ENCODE measurements around the gene RGS9. TPM values are rescaled to one million over a fixed set of nuclear protein-coding genes. Genes with fewer than 3 reads are reported as not detected.

The RGS9 gene
- total RNA-seq, 1 experiment from 2014 or later: 6.3 TPM

DNA sequence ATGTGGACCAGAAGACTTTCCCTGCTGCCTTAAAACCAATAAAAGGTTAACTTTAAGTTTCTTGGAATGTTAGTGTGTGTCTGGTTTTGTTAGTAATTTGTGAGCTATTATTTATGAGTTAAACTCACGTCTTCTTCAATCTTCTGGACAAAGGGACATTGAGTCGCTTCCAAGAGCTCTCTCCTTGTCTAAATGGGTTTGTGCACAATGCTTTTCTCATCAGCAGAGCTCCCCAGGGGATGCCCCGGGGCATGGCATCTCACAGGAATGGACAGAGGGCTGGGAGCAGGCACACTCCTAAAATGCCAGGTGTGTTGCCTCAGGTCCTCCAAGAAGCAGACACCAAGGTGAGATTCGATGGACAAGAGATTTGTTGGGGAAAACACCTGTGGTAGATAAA is 90.5 kb downstream of the RGS9 start:
- ChIA-PET CTCF (interaction anchor here (0.6 kb wide), 1 partner anchor 43 kb away, joined by 4 read pairs; no protein-coding TSS in a partner anchor), POLR2A (no interaction called here)
- no TSS peak for BruUV-seq (replicated peaks)
- intact Hi-C loops (cut with micrococcal nuclease; ENCODE audit: unreplicated experiment): no loop called here
- DNase-seq: no peak
- TF ChIP-seq, protein P1, sequence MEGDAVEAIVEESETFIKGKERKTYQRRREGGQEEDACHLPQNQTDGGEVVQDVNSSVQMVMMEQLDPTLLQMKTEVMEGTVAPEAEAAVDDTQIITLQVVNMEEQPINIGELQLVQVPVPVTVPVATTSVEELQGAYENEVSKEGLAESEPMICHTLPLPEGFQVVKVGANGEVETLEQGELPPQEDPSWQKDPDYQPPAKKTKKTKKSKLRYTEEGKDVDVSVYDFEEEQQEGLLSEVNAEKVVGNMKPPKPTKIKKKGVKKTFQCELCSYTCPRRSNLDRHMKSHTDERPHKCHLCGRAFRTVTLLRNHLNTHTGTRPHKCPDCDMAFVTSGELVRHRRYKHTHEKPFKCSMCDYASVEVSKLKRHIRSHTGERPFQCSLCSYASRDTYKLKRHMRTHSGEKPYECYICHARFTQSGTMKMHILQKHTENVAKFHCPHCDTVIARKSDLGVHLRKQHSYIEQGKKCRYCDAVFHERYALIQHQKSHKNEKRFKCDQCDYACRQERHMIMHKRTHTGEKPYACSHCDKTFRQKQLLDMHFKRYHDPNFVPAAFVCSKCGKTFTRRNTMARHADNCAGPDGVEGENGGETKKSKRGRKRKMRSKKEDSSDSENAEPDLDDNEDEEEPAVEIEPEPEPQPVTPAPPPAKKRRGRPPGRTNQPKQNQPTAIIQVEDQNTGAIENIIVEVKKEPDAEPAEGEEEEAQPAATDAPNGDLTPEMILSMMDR (IDR thresholded peaks at IDR 0.05; ENCODE audit: insufficient read depth in 1 of 2, low read depth in 1 of 2, low read length in 1 of 2, severe bottlenecking in 1 of 2, unreplicated experiment in 1 of 2): no peak
- Histone ChIP-seq H3K36me3 (ENCODE audit: control insufficient read depth, insufficient read depth, low read length) (no peaks in the 10 kb centered on the region), H3K27me3 (replicated peaks; ENCODE audit: control insufficient read depth, insufficient read depth, low read length) (no peaks in the 10 kb centered on the region), H3K4me3 (ENCODE audit: low read depth, low read length) (no peak overlapping the region), H3K9me3 (no peaks in the 10 kb centered on the region), H3K4me1 (peaks cover 15% of the 10 kb centered on the region)
- H3K36me3 Mint-ChIP-seq (ENCODE audit: insufficient read depth, unreplicated experiment): no peaks in the 10 kb centered on the region
- H3K4me3 Mint-ChIP-seq (ENCODE audit: unreplicated experiment): no peak overlapping the region
- H3K27ac Mint-ChIP-seq (ENCODE audit: unreplicated experiment): no peak overlapping the region
- H3K9me3 Mint-ChIP-seq (ENCODE audit: unreplicated experiment): peaks cover 8% of the 10 kb centered on the region
- H3K4me1 Mint-ChIP-seq (ENCODE audit: low read depth, unreplicated experiment): peaks cover 27% of the 10 kb centered on the region
- H3K27me3 Mint-ChIP-seq (ENCODE audit: insufficient read depth, unreplicated experiment): no peaks in the 10 kb centered on the region

DNA sequence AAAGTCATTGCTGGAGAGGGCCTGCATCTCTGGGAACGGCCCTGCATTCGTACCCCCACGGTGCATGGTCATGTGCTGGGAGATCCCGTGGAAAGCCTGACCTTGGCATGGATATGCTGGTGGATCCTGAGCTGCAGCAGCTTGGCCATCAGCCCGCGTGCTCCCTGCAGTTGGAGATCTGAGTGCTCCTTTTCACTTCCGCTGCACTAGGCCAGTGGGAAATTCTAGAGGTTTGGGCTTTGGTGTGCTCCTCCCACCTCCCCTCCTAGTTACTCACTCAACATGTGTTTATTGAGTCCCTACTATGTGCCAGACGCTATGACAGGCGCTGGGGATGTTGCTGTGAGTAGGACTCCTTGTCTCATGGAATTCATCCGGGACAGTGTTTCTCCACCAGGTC is 91.1 kb downstream of the RGS9 start:
- TF ChIP-seq, protein P1 (IDR thresholded peaks at IDR 0.05; ENCODE audit: insufficient read depth in 1 of 2, low read depth in 1 of 2, low read length in 1 of 2, severe bottlenecking in 1 of 2, unreplicated experiment in 1 of 2): no peak
- intact Hi-C loops (cut with micrococcal nuclease; ENCODE audit: unreplicated experiment): no loop called here
- no peaks in the 10 kb centered on the region for H3K27me3 ChIP-seq (replicated peaks; ENCODE audit: control insufficient read depth, insufficient read depth, low read length)
- no peak overlapping the region for H3K4me3 ChIP-seq (ENCODE audit: low read depth, low read length)
- Mint-ChIP-seq H3K36me3 (ENCODE audit: insufficient read depth, unreplicated experiment) (no peaks in the 10 kb centered on the region), H3K4me3 (ENCODE audit: unreplicated experiment) (peak overlapping the region; percentile 13), H3K9me3 (ENCODE audit: unreplicated experiment) (peaks cover 8% of the 10 kb centered on the region), H3K27me3 (ENCODE audit: insufficient read depth, unreplicated experiment) (no peaks in the 10 kb centered on the region), H3K4me1 (ENCODE audit: low read depth, unreplicated experiment) (peaks cover 27% of the 10 kb centered on the region), H3K27ac (ENCODE audit: unreplicated experiment) (peak overlapping the region; percentile 60)
- no TSS peak for BruUV-seq (replicated peaks)
- H3K36me3 ChIP-seq (ENCODE audit: control insufficient read depth, insufficient read depth, low read length): no peaks in the 10 kb centered on the region
- H3K4me1 ChIP-seq: peaks cover 15% of the 10 kb centered on the region
- CTCF ChIA-PET: no interaction called here
- no peaks in the 10 kb centered on the region for H3K9me3 ChIP-seq
- no peak for DNase-seq
- POLR2A ChIA-PET: no interaction called here

DNA sequence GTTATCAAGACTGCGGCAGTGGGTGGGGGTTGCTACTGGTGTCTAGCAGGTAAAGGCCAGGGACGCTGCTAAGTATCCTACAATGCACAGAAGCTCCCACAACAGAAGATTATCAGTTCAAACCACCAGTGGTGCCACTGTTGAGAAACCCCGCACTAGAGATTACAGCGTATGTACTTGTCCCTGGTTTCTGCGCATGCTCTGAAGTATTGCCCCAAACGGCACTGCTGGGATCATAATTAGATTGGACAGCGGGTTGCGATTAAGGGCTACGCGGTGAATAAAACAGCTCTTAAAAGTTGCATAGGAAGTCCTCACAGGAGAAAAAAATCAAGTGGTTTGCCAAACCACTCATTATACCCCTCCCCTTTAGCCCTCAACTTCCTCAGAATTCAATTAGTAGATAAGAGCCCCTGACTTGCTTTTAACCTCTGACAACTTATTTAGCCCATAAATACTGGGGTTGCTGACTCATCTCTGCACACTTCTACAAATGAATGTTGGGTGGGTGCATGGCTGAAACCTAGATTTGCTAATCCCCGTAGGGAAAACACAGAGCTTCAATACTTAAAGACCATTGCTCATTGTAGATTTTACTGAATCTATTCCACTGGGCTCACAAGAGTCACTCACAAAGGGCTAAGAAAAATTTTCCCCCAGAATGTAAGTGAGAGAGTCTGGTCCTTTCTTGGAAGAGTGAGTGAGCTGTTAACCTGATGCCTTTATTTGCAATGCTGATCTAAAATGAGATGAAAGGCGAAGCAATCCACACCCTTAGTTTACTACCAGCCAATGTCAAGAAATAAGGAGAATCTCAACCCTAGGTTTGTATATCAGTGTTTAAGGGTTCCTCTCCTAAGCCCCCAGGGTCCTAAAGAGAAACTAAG is 91.8 kb downstream of the RGS9 start:
- peaks cover 15% of the 10 kb centered on the region for H3K4me1 ChIP-seq
- no TSS peak for BruUV-seq (replicated peaks)
- ChIA-PET CTCF (interaction anchor here (1.1 kb wide), 1 partner anchor 937 kb away, joined by 3 read pairs; no protein-coding TSS in a partner anchor), POLR2A (no interaction called here)
- intact Hi-C loops (cut with micrococcal nuclease; ENCODE audit: unreplicated experiment): no loop called here
- H3K36me3 ChIP-seq (ENCODE audit: control insufficient read depth, insufficient read depth, low read length): no peaks in the 10 kb centered on the region
- DNase-seq: no peak
- Mint-ChIP-seq H3K4me3 (ENCODE audit: unreplicated experiment) (peak overlapping the region; percentile 13), H3K27me3 (ENCODE audit: insufficient read depth, unreplicated experiment) (no peaks in the 10 kb centered on the region), H3K9me3 (ENCODE audit: unreplicated experiment) (peaks cover 8% of the 10 kb centered on the region), H3K27ac (ENCODE audit: unreplicated experiment) (peak overlapping the region; percentile 60), H3K36me3 (ENCODE audit: insufficient read depth, unreplicated experiment) (no peaks in the 10 kb centered on the region), H3K4me1 (ENCODE audit: low read depth, unreplicated experiment) (peaks cover 27% of the 10 kb centered on the region)
- no peaks in the 10 kb centered on the region for H3K9me3 ChIP-seq
- no peak overlapping the region for H3K4me3 ChIP-seq (ENCODE audit: low read depth, low read length)
- H3K27me3 ChIP-seq (replicated peaks; ENCODE audit: control insufficient read depth, insufficient read depth, low read length): no peaks in the 10 kb centered on the region
- TF ChIP-seq, protein P1 (IDR thresholded peaks at IDR 0.05; ENCODE audit: insufficient read depth in 1 of 2, low read depth in 1 of 2, low read length in 1 of 2, severe bottlenecking in 1 of 2, unreplicated experiment in 1 of 2): no peak

All from Caco-2 (cell line).